ENCODE results near the gene GMDS.

Gene GMDS

DNA sequence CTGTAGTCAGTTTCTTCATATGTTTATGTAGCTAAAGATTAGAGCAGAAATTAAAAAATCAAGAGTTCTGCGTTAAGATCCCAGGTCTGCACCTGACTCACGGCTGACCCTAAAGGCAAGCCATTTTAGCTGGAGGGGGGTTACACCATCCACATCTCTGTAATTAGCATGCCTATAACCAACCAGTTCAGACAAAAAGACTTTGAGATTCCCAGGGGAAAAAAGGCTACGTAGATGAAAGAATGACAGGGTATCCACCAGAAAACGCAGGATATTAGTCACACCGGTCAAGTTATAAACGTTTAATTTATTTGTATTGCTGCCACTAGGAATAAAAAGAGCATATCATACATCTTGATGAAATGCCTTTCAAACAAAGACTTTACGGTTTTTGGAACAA lies 336.6 kb downstream of the GMDS start:
- no peak for DNase-seq (ENCODE audit: low read depth in 1 of 2, low spot score in 1 of 2)

DNA sequence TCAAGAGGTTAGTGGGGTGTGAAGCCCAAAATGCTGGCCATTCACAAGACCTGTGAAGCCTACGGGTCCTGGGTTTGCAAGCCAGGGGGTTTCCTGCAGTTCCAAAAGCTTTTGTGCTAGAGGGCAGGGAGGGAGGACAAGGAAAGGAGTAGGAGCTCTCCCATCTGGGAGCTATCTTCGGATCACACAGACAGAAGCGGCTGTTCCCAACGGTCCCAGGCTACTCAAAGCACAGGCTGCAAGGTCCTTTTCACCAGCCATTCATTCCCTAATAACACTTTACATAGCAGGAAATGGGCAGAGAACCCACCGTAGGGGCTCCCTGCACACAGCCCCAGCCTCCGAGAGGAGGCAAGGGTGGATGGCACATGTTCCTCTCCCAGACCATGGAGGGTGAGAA lies 338.8 kb downstream of the GMDS start:
- DNase-seq (ENCODE audit: low read depth in 1 of 2, low spot score in 1 of 2) = no peak

DNA sequence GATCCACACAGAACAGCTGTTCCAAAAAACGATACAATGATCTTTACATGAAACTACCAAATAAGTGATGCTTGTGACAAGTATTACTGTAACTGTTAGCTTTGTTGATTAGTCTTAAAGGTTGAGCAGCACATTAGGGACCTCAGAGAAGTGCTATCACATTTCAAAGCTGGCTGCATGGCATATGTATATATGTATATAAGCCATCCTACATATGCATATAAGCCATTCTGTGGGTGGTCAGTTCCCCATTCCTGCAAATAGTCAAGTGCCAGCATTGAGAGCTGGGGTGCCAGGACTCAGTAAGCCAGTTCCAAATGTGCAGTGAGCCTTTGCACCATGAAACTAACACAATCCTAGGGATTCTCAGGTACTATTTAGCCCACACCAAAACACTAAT lies 339.4 kb downstream of the GMDS start:
- DNase-seq (ENCODE audit: low read depth in 1 of 2, low spot score in 1 of 2) = no peak

DNA sequence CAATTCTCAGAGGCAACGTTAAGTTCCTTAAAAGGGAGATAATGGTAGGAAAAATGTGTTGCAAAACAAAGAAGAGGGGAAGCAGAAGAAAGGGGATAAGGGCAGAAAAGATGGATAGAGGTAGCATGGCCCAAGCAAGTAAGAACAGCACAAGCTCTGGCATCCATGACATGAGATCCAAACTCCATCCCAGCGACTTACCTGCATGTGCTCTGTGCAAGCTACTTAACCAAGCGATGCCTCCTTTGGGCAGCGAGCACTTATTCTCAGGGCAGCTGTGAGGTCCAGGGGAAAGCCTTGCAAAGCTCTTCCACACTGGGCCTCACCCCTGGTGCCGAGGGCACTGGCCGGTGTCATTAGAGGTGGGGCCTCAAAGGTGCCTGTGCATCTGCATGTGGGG lies 340.5 kb downstream of the GMDS start:
- DNase-seq (ENCODE audit: low read depth in 1 of 2, low spot score in 1 of 2) = no peak

DNA sequence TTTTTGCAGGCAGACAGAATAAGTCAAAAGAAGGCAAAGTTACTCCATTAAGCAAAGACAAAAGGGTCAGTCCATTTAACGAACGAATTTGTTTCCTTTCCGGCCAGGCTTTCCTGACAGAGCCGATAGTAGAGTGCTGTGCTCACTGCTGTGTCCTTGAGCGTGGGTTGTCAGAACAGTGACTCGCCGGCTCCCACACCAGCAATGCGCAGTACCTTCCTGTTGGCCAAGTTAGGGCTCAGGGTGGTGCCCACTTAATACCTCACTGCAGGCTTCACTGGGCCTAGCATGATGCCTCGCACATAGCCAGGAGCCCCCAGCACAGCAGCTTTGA lies 341.0 kb downstream of the GMDS start:
- no peak for DNase-seq (ENCODE audit: low read depth in 1 of 2, low spot score in 1 of 2)

DNA sequence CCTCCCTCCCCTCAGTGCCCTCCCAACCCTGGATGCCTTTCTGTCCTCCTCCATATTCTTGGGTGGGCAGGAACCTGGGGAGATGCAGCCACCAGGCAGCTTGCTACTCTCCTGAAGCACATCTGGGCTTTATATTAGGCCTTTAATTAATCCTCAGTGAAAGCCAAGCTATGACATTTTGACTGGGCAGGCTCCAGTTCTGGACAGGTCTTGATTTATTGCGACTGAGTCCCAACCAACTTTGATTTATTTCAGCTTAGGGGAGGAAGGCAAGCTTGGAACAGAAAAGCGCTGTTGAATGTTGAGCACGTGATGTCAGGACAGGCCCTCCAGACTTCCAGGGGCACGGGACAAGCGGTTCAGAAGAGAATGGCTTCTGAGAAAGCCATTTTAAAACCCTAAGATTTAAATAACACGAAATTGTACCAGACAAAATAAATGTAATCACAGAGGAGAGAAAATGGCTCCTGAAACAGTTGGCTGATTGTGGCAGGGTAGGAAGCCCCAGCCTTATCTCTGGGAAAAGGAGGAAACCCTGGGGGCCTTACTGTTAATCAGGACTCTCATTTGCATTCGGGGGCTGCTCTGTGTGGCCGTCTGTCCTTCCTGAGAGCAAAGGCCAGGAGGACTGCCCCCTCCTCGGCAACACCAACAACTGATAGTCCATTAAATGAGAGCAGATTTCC lies 341.5 kb downstream of the GMDS start:
- DNase-seq (ENCODE audit: low read depth in 1 of 2, low spot score in 1 of 2) = no peak

DNA sequence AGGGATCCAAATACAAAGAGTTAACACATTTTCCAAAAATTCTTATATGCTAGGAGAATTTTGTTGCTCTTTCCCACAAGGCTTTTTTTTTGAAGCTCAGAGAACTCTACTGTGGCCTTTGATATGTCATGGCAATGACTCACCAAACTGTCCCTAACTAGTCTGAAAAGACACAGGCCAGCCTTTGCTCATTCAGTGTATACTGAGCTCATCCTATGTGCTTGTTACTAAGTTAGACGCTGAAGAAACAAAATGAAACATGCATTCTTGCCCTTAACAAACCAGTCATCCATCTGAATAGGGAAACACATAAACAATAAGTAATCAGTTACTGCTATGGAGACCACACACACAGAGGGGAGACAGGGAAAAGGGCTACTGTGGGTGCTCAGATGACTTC lies 343.8 kb downstream of the GMDS start:
- DNase-seq (ENCODE audit: low read depth in 1 of 2, low spot score in 1 of 2) = no peak

DNA sequence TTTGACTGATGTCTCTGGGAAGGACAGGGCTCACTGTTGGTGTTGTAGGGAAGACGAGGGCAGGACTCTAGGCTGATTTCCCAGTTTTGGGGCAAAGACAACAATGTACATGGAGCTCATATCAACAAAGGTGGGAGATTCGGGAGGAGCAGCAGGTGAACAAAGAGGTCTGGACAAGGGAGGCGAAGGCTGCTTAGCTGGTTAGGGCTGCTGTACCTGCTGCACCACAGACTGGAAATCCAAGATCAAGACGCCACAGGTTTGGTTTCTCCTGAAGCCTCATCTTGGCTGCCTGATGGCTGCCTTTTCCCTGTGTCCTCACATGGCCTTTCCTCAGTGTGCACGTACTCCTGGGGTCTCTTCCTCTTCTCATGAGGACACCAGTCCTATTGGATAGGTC lies 348.5 kb downstream of the GMDS start:
- DNase-seq (ENCODE audit: low read depth in 1 of 2, low spot score in 1 of 2) = no peak

DNA sequence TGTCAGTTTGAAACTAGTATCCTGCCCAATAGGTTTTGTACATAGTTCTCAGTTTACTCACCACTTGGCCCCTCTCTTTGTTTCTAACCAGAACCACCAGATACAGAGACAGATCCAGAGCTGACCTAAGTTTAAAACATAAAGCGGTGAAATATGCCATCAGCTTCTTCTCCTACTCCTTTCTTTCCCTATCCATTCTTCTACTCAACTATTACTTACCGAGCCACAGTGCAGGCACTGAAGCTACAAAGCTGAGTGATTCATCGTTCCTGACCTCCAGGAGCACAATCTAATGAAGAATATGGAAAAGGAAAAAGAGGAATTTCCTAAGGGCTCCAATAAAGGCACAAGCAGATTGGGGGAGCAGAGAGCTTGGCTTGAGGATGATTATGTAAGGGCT lies 349.7 kb downstream of the GMDS start:
- no peak for DNase-seq (ENCODE audit: low read depth in 1 of 2, low spot score in 1 of 2)

DNA sequence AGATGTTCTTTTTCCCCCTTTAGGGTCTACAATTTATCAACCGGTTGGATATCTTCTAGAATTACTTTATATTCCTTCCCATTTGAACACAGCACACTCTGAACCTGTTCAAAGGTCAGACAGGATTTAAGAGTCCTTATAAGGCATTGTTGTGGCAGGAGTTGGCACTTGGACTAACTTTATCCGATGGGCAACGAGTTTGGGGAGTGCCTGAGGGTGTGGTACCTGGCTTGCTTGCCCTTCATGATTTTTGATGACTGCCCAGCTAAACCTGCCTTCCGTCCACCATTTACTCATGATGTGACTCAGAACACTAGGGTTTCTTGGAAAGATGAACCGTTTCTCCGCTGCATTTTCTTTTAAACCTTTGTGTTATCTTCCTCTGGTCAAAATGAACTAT lies 350.5 kb downstream of the GMDS start:
- DNase-seq (ENCODE audit: low read depth in 1 of 2, low spot score in 1 of 2) = no peak

DNA sequence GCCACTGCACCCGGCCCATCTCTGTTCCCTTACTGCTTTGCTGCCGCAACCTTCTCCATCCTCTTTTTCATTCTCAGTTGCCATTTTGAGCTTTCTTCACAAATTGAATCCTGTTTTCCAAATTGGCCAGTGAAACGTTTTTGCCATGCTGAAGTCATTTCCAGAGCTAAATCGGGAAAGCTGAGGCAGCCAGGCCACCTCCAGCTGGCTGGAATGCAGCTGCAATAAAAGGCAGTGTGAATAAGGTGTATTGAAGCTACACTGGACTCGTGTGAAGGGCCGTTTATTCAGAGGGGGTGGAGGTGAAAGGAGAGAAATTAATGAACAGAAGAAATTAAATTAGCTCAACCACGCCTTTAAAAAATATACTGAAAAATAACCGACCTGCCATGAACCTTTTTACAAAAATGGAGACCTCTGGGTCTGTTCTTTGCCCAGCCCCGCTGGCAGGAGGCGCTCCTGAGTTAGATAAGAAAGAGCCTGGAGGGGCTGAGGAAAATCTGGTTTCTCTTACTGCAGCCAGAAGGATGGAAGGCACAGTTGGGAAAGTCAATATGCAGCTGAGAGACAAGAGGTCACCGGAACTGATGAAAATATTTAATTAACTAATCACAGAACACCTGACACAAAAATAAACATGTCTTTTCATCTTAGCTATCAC lies 351.8 kb downstream of the GMDS start:
- no peak for DNase-seq (ENCODE audit: low read depth in 1 of 2, low spot score in 1 of 2)

DNA sequence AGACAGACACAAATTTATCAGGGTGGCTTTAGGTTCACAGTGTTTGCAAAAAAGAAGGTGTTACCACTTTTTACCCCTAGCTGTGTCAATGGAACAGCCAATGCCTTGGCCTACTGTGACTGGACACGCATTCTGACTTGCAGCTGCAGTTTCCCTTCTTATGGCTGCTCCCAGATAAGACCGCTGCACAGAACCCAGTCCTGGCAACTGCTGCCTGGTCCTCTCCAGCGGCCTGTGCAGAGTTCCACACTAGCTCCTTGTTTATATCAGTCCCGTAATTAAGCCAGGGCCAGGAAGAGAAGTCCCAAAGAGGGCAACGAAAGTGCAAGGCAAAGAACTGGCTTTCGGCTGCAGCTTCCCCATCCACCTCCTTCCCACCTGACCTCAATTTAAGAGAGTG lies 352.7 kb downstream of the GMDS start:
- DNase-seq (ENCODE audit: low read depth in 1 of 2, low spot score in 1 of 2) = no peak

DNA sequence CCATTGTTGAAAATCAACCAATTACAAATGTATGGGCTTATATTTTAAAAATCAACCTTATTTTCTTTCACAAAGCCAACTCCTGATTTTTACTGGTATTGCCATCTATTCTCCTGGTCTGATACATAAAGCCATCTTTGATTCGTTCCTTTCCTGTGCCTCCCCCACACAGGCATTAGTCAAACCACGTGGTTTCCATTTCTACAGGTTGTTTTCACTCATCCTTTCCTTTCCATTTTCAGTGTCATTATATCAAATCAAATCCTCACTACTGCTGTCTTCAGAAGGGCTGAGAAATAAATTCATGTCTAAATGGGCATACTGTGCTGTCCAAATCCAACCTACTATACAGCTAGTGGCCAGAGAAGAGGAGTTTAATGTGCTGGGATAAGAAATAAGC lies 354.4 kb downstream of the GMDS start:
- no peak for DNase-seq (ENCODE audit: low read depth in 1 of 2, low spot score in 1 of 2)

DNA sequence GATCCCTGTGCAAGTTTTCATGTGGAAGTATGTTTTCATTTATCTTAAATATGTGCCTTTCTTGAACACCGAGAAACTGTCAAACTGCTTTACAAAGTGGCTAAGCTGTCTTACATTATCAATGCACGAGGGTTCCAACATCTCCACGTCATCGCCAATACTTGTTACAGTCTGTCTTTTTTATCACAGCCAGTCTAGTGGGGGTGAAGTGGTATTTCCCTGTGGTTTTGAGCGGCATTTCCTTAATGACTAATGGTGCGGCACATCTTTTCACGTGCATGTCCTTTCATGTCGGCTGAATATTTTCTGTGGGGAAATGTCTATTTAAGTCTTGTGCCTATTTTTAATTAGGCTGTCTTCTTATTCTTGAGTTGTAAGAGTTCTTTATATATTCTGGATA lies 355.3 kb downstream of the GMDS start:
- no peak for DNase-seq (ENCODE audit: low read depth in 1 of 2, low spot score in 1 of 2)

DNA sequence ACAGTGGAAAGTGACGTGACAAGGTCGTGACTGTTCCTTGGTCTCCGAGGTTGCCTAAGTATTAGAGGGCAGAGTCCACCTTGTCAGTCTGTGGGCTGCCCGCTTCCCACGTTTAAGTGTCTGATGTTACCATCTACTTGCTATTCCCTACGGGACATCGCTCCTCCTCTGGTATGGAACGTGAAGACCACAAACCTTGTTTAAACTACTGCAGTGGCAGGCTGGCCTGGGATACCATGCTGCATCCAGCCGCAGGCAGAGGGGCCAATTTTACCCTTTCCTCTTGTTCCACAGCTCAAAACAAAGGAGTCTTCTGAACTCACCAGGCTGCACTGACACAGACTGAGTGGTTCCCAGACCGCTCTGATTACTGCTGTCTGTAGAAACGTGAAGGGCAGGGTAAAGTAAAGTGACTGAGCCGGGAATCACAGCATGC lies 359.8 kb downstream of the GMDS start:
- no peak for DNase-seq (ENCODE audit: low read depth in 1 of 2, low spot score in 1 of 2)

DNA sequence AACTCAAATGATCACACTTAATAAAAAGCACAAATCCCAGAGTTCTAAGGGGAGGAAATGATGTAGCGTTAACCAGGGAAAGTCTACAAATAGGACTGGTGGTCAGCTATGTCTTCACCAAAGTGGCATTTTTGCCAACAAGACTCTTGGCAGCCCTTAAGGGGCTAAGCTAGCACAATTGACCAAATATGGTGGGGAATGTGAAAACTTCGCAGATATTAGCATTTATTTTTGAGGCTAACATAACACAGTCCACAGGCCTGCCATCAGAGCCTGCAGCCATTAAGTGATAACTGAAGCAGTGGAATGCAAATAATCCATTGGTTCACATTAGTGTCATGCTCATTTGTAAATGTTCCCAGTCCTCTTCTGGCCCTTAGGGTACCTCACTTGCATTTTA lies 361.1 kb downstream of the GMDS start:
- DNase-seq (ENCODE audit: low read depth in 1 of 2, low spot score in 1 of 2) = no peak

DNA sequence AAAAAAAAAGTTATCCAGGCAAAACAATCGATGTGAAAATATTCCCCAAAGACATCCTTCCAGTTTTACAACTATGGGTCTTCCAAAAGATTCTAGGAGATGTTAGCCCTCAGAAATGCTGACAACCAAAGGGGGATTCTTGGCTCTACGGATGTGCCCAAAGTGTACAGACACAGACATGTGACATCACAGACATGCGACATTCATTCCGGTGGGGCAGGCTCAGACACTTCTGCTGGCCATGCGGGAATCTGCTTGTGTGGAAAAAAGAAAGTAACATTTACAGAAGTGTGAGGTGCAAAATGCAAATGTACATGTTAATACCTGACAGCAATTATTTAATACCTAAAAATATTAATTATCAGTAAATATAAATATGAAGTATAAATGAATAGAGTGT lies 367.1 kb downstream of the GMDS start:
- no peak for DNase-seq (ENCODE audit: low read depth in 1 of 2, low spot score in 1 of 2)

DNA sequence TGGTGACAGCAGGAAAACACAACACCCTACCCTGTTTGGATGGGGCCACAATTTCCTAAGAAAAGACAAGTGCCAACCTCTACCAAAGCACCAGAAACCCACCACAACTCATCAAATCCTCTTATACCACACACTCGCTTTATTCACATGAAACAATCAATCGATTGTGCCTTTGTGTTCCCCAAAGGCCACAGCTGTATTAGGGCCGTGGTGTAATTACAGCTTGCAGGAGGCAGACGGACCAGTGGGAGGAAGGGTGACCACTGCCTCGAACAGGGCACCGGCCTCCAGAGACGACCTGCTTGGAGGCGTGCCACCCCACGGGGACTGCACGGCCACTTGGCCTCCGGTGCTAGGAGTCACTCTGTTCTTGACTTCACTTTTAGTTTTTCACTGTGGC lies 371.6 kb downstream of the GMDS start:
- DNase-seq (ENCODE audit: low read depth in 1 of 2, low spot score in 1 of 2) = no peak

DNA sequence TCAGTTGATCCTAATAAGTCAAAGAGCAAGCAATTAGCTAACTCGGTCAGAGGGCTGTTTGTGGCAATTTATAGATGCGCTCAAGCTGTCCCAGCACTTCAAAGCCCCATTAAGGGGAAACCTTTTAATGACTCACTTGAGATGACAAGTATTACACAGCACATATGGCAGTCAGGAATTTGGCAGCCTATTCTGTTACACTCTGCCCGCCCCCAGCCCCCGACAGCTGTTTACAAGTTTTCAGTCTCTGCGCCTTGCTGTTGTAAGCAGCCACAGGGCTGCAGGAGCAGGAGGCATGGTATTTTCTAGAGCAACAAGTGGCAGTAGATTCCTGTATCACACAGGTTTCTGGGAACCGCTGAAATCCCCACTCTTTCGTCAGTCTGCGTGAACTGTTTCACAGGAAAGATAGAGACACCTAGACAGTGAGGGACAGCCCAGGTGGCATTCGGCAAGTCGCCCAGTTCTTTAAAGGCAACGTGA lies 372.7 kb downstream of the GMDS start:
- DNase-seq (ENCODE audit: low read depth in 1 of 2, low spot score in 1 of 2) = no peak

DNA sequence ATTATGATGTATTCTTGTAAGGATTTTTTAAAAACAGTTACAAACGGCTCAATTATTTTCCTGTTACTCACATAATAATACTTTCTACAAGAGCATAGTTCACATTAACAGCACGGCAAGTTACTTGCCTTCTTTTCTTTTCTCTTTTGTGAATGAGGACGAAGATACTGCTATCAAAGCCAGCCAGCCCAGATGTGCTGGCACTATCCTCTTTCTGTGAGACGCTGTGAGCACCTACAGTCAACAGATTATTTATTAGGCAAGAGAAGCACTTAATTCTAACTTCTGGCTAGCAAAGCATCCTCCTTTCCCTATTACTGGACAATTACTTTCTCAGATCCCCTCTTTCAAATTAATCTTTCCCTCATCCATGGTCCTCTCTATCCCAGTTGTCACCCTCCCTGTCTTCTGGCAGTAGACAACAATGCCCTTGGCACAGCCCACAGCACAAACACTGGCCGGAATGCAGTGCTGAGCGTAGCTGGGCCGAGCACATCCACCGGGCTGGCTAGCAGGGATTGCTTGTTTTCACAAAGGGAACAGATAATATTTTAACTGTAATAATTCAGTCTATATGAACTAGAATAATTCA lies 373.6 kb downstream of the GMDS start:
- no peak for DNase-seq (ENCODE audit: low read depth in 1 of 2, low spot score in 1 of 2)

DNA sequence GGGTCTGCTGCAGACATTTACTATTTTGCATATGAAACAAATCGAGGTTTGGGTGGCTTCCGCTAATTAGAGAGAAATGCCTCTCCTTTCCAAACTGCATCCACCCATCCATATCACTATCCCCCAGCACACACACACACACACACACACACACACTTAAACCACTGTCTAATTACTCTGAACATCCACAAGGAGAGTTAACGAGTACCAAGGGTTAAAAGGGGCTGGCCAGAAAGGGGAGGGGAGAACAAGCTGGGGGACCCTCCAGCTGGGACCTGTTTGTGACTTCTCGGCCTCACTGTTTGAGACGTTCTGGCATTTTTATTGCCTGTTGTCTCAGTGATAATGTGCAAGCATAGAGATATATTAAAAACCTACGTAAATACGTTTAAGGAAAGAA lies 374.5 kb downstream of the GMDS start:
- DNase-seq (ENCODE audit: low read depth in 1 of 2, low spot score in 1 of 2) = no peak

DNA sequence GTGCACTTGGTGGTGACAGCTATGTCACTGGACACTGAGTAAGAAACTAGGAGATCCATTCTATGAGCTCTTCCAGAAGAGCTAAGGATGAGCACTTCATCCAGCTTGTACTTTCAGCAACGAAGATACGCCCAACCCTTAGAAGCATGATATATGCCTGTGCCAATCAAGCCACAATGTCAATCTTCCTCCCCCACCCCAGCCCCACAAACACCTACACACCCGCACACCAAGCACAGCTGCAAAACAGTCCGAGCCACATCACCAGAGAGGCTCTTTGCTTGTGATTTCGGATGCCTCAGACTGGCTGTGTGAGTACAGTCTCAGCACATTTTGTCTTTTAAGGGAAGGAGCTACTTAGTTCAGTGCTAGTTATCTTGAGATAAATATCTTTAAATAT lies 375.2 kb downstream of the GMDS start:
- no peak for DNase-seq (ENCODE audit: low read depth in 1 of 2, low spot score in 1 of 2)

DNA sequence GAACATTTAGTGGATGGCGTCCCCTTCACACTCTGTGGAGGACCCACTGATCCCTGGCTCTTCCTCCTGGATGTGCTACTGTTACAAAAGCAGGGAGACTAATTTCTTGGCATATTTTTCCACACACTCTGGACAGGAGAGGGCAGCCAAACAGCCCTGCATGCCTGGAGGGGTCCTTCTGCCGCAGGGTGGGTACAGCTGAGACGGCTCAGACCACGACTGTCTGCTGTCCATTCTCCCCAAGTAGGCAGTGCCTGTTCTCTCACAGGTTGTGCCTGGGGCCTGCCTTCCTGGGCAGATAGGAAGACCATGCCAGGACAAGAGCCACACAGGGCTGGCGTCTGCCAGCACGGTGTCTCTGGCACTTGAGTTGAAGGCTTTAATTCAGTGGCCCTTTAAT lies 375.6 kb downstream of the GMDS start:
- DNase-seq (ENCODE audit: low read depth in 1 of 2, low spot score in 1 of 2) = no peak
